PFSK-1 (cell line): ENCODE results near the gene SORBS2.

Experiments
- POLR2AphosphoS5 ChIP-seq: IDR thresholded peaks from 2 replicates; pipeline ENCODE4 v1.6.1; 2012; ENCODE audit warnings: low read depth, mild to moderate bottlenecking, control low read depth, low read length, moderate library complexity
- TF ChIP-seq, protein P1 (sequence below), 2 experiments: IDR thresholded peaks; 2 replicates each; pipeline versions ENCODE4 v1.6.1 to v1.8.0; 2011 to 2012; ENCODE audit warnings: low read depth in 2 of 2, low read length in 2 of 2, control low read depth in 1 of 2, inconsistent platforms in 1 of 2, mild to moderate bottlenecking in 1 of 2, moderate library complexity in 1 of 2; ENCODE audit not compliant: insufficient read depth in 1 of 2

GRCh38 chr4:185608185-185608584 lies 203.8 kb downstream of the SORBS2 start:
- no peak for TF ChIP-seq POLR2AphosphoS5
- TF ChIP-seq, protein P1, sequence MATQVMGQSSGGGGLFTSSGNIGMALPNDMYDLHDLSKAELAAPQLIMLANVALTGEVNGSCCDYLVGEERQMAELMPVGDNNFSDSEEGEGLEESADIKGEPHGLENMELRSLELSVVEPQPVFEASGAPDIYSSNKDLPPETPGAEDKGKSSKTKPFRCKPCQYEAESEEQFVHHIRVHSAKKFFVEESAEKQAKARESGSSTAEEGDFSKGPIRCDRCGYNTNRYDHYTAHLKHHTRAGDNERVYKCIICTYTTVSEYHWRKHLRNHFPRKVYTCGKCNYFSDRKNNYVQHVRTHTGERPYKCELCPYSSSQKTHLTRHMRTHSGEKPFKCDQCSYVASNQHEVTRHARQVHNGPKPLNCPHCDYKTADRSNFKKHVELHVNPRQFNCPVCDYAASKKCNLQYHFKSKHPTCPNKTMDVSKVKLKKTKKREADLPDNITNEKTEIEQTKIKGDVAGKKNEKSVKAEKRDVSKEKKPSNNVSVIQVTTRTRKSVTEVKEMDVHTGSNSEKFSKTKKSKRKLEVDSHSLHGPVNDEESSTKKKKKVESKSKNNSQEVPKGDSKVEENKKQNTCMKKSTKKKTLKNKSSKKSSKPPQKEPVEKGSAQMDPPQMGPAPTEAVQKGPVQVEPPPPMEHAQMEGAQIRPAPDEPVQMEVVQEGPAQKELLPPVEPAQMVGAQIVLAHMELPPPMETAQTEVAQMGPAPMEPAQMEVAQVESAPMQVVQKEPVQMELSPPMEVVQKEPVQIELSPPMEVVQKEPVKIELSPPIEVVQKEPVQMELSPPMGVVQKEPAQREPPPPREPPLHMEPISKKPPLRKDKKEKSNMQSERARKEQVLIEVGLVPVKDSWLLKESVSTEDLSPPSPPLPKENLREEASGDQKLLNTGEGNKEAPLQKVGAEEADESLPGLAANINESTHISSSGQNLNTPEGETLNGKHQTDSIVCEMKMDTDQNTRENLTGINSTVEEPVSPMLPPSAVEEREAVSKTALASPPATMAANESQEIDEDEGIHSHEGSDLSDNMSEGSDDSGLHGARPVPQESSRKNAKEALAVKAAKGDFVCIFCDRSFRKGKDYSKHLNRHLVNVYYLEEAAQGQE (IDR thresholded peaks at IDR 0.05; ENCODE audit: insufficient read depth in 1 of 2, low read depth in 2 of 2, low read length in 2 of 2) = no peak
